ENCODE measurements around the gene S100A4.
"Not testable (repeated sequence)": the region's sequence is repeated elsewhere in the genome, so short reads cannot be mapped to it uniquely, and the experiment has no call there.

S100A4 gene

GRCh38 chr1:153520137-153520691 lies 25.4 kb downstream of the S100A4 start:
- not testable (repeated sequence) for H3K4me3 ChIP-seq, H3K27ac ChIP-seq

GRCh38 chr1:153519242-153519641 lies 26.4 kb downstream of the S100A4 start:
- H3K4me3 ChIP-seq, result no peak overlapping the region
- no peak overlapping the region for H3K27ac ChIP-seq

GRCh38 chr1:153515504-153516394 lies 29.9 kb downstream of the S100A4 start:
- H3K27ac ChIP-seq, result peak overlapping the region in 19 of 21 experiments; percentile 10 to 85 (median 73)
- no peak overlapping the region for H3K4me3 ChIP-seq

GRCh38 chr1:153513666-153514065 lies 31.9 kb downstream of the S100A4 start:
- Histone ChIP-seq H3K4me3 (no peak overlapping the region), H3K27ac (no peak overlapping the region)

DNA sequence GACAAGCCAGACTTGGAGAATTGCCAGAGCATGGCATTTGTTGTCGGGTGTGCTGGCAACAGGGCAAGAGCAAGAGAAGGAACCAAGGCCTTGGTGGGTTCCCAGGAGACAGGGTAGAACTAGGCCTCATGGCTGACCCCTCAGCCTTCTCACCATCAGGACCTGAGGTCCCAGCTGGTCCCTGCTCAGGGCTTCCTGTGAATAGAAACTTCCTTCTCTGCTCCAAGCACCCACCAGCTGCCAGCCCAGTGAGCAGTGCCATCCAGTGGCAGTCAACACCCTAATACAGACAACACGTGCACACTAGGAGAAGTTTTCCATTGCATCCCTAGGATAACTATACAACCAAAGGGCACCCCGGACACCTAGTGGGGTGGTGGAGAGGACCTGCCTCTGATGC lies 32.6 kb downstream of the S100A4 start:
- Histone ChIP-seq H3K4me3 (no peak overlapping the region), H3K27ac (no peak overlapping the region)

DNA sequence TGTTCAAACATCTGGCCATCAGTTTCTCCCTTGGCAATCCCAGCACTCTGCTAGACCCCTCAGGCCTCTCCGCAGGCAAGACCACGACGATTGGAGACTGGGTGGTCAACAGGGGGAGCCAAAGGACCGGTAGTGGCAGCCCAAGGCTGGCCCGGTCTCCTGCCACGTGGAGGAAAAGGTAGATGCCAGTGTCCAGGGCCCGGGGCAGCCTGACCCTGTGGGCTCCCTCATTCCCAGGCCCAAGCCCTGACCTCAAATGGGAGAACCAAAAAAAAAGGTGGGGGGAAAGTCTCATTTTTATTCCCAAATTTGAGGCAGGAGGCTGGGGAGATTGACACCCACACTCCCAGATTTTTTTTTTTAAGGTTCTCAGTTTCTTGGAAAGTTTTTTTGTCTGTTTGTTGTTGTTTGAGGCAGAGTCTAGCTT lies 34.6 kb downstream of the S100A4 start:
- H3K4me3 ChIP-seq, result no peak overlapping the region
- peak overlapping the region in 2 of 21 experiments; percentile 3 to 34 for H3K27ac ChIP-seq

- no peak overlapping the region for H3K27ac ChIP-seq
- H3K4me3 ChIP-seq, result no peak overlapping the region
These were observed 35.8 kb downstream of the S100A4 start for GRCh38 chr1:153509729-153510354.

GRCh38 chr1:153509036-153509435 lies 36.6 kb downstream of the S100A4 start:
- no peak overlapping the region for H3K27ac ChIP-seq
- H3K4me3 ChIP-seq, result no peak overlapping the region

GRCh38 chr1:153507926-153508583 lies 37.6 kb downstream of the S100A4 start:
- H3K27ac ChIP-seq, result peak overlapping the region in 9 of 21 experiments; percentile 7 to 78 (median 52)
- no peak overlapping the region for H3K4me3 ChIP-seq

GRCh38 chr1:153506831-153507413 lies 38.7 kb downstream of the S100A4 start:
- H3K4me3 ChIP-seq, result no peak overlapping the region
- H3K27ac ChIP-seq, result peak overlapping the region in 18 of 21 experiments; percentile 0 to 78 (median 40)

GRCh38 chr1:153506386-153506785 lies 39.2 kb downstream of the S100A4 start:
- no peak overlapping the region for H3K4me3 ChIP-seq
- peak overlapping the region in 8 of 21 experiments; percentile 6 to 78 (median 44) for H3K27ac ChIP-seq

- Histone ChIP-seq H3K4me3 (no peak overlapping the region), H3K27ac (no peak overlapping the region)
These were observed 40.0 kb downstream of the S100A4 start for GRCh38 chr1:153505576-153505975.

GRCh38 chr1:153503766-153504165 lies 41.8 kb downstream of the S100A4 start:
- H3K27ac ChIP-seq, result no peak overlapping the region
- no peak overlapping the region for H3K4me3 ChIP-seq

DNA sequence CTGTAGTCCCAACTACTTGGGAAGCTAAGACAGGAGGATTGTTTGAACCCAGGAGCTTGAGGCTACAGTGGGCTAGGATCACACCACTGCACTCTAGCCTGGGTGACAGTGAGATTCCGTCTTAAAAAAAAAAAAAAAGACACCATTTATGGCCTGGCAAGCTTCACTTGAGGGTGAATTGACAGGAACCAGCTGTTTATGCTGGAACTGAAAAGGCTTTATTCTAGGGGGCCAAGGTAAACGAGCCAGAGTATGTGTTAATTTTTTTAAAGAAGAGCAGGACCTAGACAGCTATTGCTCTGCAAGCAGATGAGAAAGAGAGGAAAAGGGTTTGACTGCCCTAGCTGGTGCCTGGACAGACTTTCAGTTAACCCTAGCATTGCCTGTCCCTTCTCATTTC lies 46.9 kb downstream of the S100A4 start:
- no peak overlapping the region for H3K27ac ChIP-seq
- no peak overlapping the region for H3K4me3 ChIP-seq

DNA sequence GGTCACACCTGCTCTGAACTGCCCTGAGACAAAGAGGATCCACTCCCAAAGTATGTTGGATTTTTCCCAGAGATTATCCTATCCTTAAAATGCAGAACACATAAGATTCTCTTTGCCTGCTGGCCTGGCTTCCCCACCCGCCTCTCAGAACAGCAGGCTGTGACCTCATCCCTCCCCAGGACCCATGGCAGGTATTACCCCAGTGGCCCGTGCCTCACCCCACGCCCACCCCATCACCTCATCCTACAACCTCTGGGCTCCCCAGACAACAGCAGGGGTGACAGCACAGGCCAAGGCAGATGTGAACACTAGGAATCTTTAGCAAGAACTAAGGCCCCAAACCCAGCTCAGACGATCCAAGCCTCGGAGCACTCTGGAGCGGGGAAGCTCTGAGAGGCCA lies 50.1 kb downstream of the S100A4 start:
- peak overlapping the region in 1 of 21 experiments; percentile 17 for H3K27ac ChIP-seq
- no peak overlapping the region for H3K4me3 ChIP-seq

DNA sequence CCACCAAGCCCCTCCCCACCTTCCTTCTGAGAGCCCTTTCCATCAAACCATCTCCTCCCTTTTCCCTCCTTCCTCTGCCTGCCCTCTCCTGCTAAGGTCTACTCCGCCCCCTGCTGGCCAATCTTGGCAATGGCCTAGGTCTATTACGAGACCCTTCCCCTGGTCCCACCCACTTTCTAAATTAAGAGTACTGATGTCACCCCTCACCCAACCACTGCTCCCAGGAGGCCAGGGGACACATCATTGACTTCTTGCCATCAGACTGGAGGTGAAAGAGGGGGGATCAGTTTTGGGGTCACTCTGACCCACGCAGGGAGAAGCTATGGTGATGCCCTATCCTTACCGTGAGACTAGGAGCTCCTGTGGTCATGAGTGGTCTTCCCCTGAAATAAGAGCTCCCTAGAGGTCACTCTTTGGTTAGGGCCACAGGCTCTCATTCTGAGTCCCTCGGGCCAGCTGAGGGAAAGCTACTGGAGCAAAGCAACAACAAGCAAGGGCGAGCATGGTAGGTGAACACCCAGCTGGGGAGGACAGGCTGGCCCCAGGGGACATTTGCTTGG lies 50.5 kb downstream of the S100A4 start:
- Histone ChIP-seq H3K27ac (peak overlapping the region in 1 of 21 experiments; percentile 17), H3K4me3 (no peak overlapping the region)
